ENCODE results near the gene MCM10. TPM values are rescaled to one million over a fixed set of nuclear protein-coding genes. Genes with fewer than 3 reads are reported as not detected.

MCM10 gene
- total RNA-seq, 1 donor from 2014 or later: 31.7 TPM

- DNase-seq (ENCODE audit: extremely low spot score, unreplicated experiment): no peak
- TF ChIP-seq CTCF (conservative IDR thresholded peaks at IDR 0.05): no peak
- H3K27me3 Mint-ChIP-seq: no peaks in the 10 kb centered on the region
- H3K4me3 Mint-ChIP-seq: no peak overlapping the region
- H3K36me3 Mint-ChIP-seq: no peaks in the 10 kb centered on the region
- H3K4me1 Mint-ChIP-seq (ENCODE audit: unreplicated experiment): no peaks in the 10 kb centered on the region
- H3K9me3 Mint-ChIP-seq: no peaks in the 10 kb centered on the region
- H3K27ac Mint-ChIP-seq: no peak overlapping the region
These were observed 86.4 kb downstream of the MCM10 start for GRCh38 chr10:13247784-13248183.

DNA sequence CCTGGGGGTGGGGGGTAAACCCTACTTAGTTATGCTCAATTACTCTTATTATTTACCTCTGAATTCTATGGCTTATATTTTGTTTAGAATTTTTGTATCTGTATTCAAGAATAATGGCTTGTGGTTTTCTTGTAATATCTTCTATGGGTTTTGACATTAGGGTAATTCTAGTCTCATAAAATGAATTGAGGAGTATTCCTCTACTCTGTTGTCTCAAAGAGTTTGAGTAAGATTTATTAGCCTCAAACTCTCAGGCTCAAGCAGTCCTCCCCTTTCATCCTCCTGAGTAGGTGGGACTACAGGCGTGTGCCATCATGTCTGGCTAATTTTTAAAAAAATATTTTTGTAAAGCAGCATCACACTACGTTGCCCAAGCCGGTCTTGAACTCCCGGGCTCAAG is 92.4 kb downstream of the MCM10 start:
- DNase-seq (ENCODE audit: extremely low spot score, unreplicated experiment): no peak
- Mint-ChIP-seq H3K4me1 (ENCODE audit: unreplicated experiment) (peaks cover 5% of the 10 kb centered on the region), H3K9me3 (no peaks in the 10 kb centered on the region), H3K36me3 (no peaks in the 10 kb centered on the region), H3K27me3 (no peaks in the 10 kb centered on the region), H3K4me3 (no peak overlapping the region), H3K27ac (no peak overlapping the region)
- no peak for TF ChIP-seq CTCF (conservative IDR thresholded peaks at IDR 0.05)

DNA sequence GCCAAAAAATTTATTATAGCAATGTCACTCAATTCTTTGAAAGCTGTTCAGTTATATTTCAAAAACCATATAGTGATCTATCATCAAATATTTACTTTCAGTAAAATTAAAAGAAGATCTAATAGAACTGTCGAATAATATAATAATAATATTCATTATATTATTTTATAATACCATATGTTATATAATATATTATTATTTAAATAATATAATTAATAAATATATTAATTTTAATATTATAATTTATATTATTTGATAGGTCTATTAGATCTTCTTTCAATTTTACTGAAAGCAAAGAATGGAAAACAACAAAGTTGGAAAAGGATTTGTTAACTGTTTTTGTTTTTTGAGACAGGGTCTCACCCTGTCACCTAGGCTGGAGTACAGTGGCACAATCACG is 95.3 kb downstream of the MCM10 start:
- H3K36me3 Mint-ChIP-seq: no peaks in the 10 kb centered on the region
- H3K4me3 Mint-ChIP-seq: no peak overlapping the region
- no peak for DNase-seq (ENCODE audit: extremely low spot score, unreplicated experiment)
- no peaks in the 10 kb centered on the region for H3K9me3 Mint-ChIP-seq
- no peaks in the 10 kb centered on the region for H3K27me3 Mint-ChIP-seq
- no peak for TF ChIP-seq CTCF (conservative IDR thresholded peaks at IDR 0.05)
- no peak overlapping the region for H3K27ac Mint-ChIP-seq
- H3K4me1 Mint-ChIP-seq (ENCODE audit: unreplicated experiment): peaks cover 5% of the 10 kb centered on the region

DNA sequence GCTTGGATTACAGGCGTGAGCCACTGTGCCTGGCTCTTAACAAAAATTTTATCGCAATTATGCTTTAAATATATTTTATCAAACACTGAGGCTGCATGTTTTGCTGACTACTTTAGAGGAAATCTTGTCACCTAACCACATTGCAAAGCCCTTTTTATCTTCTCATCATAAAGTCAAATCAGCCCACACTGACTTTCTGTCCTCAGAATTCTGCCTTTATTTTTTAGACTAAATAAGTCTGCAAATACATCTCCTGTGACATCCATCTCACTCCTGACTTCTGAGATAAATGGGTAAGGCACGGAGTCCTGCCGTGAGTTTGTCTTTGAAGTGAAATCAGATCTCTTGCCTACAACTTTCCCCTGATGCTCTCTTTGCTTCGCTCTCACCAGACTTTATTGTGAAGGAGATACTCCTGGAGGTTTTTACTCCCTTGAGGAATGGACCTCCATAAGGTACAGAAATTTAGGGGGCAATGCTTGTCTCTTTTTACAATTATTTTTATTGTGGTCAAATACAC is 96.3 kb downstream of the MCM10 start:
- no peak overlapping the region for H3K27ac Mint-ChIP-seq

More for the DNA sequence above, 96.3 kb downstream of the MCM10 start:
- H3K9me3 Mint-ChIP-seq: peaks cover 4% of the 10 kb centered on the region
- peaks cover 5% of the 10 kb centered on the region for H3K4me1 Mint-ChIP-seq (ENCODE audit: unreplicated experiment)
- no peak overlapping the region for H3K4me3 Mint-ChIP-seq
- H3K36me3 Mint-ChIP-seq: no peaks in the 10 kb centered on the region
- no peak for TF ChIP-seq CTCF (conservative IDR thresholded peaks at IDR 0.05)
- DNase-seq (ENCODE audit: extremely low spot score, unreplicated experiment): no peak
- H3K27me3 Mint-ChIP-seq: no peaks in the 10 kb centered on the region

Other genes with a start within 250 kb of the MCM10 start
- gene CCDC3, start 159.8 kb upstream of the MCM10 start, total RNA-seq (ENCODE audit: low replicate concordance): 17.6 and 44.7 TPM in 2 replicates
- gene OPTN, start 61.4 kb upstream of the MCM10 start, total RNA-seq (ENCODE audit: low replicate concordance): 43.2 and 104 TPM in 2 replicates
- not detected in 2 replicates for gene UCMA, start 72.8 kb downstream of the MCM10 start, total RNA-seq (ENCODE audit: low replicate concordance)
- 23.3 and 27.3 TPM in 2 replicates for gene PHYH, start 138.5 kb downstream of the MCM10 start, total RNA-seq (ENCODE audit: low replicate concordance)
- 61.5 and 96.4 TPM in 2 replicates for gene SEPHS1, start 186.7 kb downstream of the MCM10 start, total RNA-seq (ENCODE audit: low replicate concordance)

All from type B pancreatic cell (in vitro differentiated cells).